ENCODE measurements around the gene HNRNPUL1. TPM values are rescaled to one million over a fixed set of nuclear protein-coding genes. Genes with fewer than 3 reads are reported as not detected.

Gene HNRNPUL1
- total and polyA plus RNA-seq, 9 of the 15 experiments (the other 6 are each of a cell fraction or from before 2014, with no cell fraction given): 7.3 to 211 (median 85.0) TPM

DNA sequence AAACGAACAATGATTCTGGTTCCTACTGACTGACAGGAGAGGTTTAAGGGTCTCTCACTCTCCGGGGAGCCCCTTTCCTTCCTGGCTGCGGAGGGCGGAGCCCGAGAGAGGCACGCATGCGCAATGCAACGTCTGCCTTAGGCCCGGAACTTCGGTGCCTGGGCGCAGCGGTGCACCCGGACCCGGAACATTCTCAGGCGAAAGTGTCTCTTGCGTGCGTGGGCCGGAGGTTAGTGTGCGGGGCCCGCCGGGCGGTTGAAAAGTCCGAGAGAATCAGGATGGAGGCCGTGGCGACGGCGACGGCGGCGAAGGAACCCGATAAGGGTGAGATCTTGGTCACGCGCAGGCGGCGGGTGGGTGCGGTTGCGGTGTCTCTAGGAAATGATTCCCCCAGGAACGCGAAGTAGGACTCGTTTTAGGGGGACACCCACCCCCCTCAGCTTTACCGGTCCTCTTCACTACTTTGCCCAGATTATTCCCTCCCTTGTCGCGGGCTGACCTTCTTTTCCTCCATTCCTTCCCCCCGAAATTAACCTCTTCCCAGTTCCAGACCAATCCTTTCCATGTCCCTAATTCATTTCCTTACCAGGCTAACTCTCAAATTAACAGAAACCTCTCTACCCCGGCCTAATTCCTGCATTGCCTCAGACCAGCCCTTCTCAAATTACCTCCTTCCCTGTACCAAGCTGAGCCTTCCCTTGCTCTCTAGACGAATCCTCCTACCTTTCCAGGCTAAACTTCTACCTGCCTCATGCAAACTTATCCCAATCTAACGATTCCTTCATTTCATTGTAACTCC, 46.1 kb downstream of the HNRNPUL1 start, which contains the start of gene CCDC97 (continued):
- TF ChIP-seq TRIM25 (IDR thresholded peaks at IDR 0.05; ENCODE audit: borderline replicate concordance) (peak; percentile 89; the same call in 1 of the 2 replicates), ZNF263 (CRISPR knock-in tag; IDR thresholded peaks at IDR 0.05; ENCODE audit: borderline replicate concordance) (peak; percentile 49; the same call in 1 of the 2 replicates), PTRF (tag; IDR thresholded peaks at IDR 0.05) (no peak), ILK (tag; IDR thresholded peaks at IDR 0.05; ENCODE audit: borderline replicate concordance, low read depth) (no peak), SIRT6 (IDR thresholded peaks at IDR 0.05; ENCODE audit: low read depth, low read length) (peak; percentile 36), CLOCK (CRISPR knock-in tag; IDR thresholded peaks at IDR 0.05; ENCODE audit: borderline replicate concordance) (no peak), SIX5 (IDR thresholded peaks at IDR 0.05; ENCODE audit: borderline replicate concordance in 1 of 2, insufficient read depth in 1 of 2, low read depth in 1 of 2, low read length in 2 of 2) (peak in 1 of 2 experiments; percentile 32; a peak in 1 of 4 replicates), KLF10 (CRISPR knock-in tag; IDR thresholded peaks at IDR 0.05) (no peak), ASH1L (IDR thresholded peaks at IDR 0.05; ENCODE audit: borderline replicate concordance, low read depth, partially characterized antibody) (peak; percentile 54), ZNF586 (CRISPR knock-in tag; conservative IDR thresholded peaks at IDR 0.05) (no peak), ZNF232 (CRISPR knock-in tag; IDR thresholded peaks at IDR 0.05) (no peak)
- TF ChIP-seq, protein P1, sequence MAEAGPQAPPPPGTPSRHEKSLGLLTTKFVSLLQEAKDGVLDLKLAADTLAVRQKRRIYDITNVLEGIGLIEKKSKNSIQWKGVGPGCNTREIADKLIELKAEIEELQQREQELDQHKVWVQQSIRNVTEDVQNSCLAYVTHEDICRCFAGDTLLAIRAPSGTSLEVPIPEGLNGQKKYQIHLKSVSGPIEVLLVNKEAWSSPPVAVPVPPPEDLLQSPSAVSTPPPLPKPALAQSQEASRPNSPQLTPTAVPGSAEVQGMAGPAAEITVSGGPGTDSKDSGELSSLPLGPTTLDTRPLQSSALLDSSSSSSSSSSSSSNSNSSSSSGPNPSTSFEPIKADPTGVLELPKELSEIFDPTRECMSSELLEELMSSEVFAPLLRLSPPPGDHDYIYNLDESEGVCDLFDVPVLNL (CRISPR knock-in tag; IDR thresholded peaks at IDR 0.05; ENCODE audit: low read depth): 0 out of 2 replicates have a peak, but pooled peaks have one; percentile 12
- TF ChIP-seq, protein P2, sequence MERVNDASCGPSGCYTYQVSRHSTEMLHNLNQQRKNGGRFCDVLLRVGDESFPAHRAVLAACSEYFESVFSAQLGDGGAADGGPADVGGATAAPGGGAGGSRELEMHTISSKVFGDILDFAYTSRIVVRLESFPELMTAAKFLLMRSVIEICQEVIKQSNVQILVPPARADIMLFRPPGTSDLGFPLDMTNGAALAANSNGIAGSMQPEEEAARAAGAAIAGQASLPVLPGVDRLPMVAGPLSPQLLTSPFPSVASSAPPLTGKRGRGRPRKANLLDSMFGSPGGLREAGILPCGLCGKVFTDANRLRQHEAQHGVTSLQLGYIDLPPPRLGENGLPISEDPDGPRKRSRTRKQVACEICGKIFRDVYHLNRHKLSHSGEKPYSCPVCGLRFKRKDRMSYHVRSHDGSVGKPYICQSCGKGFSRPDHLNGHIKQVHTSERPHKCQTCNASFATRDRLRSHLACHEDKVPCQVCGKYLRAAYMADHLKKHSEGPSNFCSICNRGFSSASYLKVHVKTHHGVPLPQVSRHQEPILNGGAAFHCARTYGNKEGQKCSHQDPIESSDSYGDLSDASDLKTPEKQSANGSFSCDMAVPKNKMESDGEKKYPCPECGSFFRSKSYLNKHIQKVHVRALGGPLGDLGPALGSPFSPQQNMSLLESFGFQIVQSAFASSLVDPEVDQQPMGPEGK (CRISPR knock-in tag; IDR thresholded peaks at IDR 0.05; ENCODE audit: borderline replicate concordance): peak; percentile 24; the same call in 1 of the 2 replicates
- TF ChIP-seq, protein P3, sequence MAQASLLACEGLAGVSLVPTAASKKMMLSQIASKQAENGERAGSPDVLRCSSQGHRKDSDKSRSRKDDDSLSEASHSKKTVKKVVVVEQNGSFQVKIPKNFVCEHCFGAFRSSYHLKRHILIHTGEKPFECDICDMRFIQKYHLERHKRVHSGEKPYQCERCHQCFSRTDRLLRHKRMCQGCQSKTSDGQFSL (CRISPR knock-in tag; IDR thresholded peaks at IDR 0.05): peak; percentile 92
- TF ChIP-seq, protein P3 (tag; IDR thresholded peaks at IDR 0.05): peak in 1 of 2 experiments; percentile 82; a peak in 2 of 4 replicates

Data from K562 (cell line).